Measurements from ENCODE around the gene ETV1. TPM values are rescaled to one million over a fixed set of nuclear protein-coding genes. Genes with fewer than 3 reads are reported as not detected.
A peak's percentile ranks its signal among the peaks of the same experiment; 100 is the strongest.

The ETV1 gene
- total and polyA plus RNA-seq, 9 of the 15 experiments (the other 6 are each of a cell fraction or from before 2014, with no cell fraction given): 7.2 to 27.4 (median 14.0) TPM

DNA sequence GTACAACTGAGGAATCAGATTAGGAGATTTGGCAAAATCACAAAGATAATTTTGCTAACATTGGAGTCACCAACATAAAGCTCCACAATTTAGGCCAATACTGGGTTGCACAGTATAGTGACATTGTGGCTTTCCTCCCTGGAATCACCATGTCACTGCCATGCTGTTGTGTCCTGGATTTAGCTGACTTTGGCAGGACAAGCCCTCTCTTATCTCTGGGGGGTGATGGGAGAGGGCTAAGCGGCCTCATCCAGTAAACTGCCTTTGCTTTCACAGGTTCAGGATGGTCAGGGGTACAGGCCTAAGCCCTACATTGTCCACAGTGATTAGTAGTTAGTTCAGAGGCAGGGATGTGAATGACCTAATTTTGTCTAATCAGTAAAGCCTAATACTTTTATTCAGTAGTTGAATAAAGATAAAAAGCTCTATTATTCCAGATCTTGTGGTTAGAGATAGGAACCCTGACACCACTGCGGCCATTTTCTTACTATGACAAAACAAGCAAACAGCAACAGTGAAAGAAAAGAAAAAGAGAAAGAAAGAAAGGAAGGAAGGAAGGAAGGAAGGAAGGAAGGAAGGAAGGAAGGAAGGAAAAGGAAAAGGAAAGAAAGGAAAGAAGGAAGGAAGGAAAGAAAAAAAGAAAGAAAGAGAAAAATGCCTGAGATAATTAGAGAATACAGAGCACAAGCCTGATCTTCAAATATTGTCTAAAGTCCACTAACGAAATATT is 140.1 kb downstream of the ETV1 start (continued):
- TF ChIP-seq PATZ1 (CRISPR knock-in tag; IDR thresholded peaks at IDR 0.05; ENCODE audit: borderline replicate concordance): no peak
- TF ChIP-seq MYC (IDR thresholded peaks at IDR 0.05; ENCODE audit: low read depth, low read length): no peak
- 0 out of 2 replicates have a peak, but pooled peaks have one; percentile 44 for TF ChIP-seq MYC (CRISPR knock-in tag; IDR thresholded peaks at IDR 0.05; ENCODE audit: borderline replicate concordance, low read depth)
- TF ChIP-seq PML (IDR thresholded peaks at IDR 0.05; ENCODE audit: low read length): no peak
- no peak for TF ChIP-seq ZFP30 (CRISPR knock-in tag; IDR thresholded peaks at IDR 0.05; ENCODE audit: borderline replicate concordance)
- TF ChIP-seq UBTF (IDR thresholded peaks at IDR 0.05; ENCODE audit: borderline replicate concordance in 1 of 2, low read depth in 2 of 2, low read length in 2 of 2): no peak
- peak; percentile 39; the same call in 1 of the 2 replicates for TF ChIP-seq POLR2H (tag; IDR thresholded peaks at IDR 0.05; ENCODE audit: low read depth)
- no peak for TF ChIP-seq KAT7 (CRISPR knock-in tag; IDR thresholded peaks at IDR 0.05; ENCODE audit: borderline replicate concordance)
- no peak for TF ChIP-seq ZNF444 (CRISPR knock-in tag; IDR thresholded peaks at IDR 0.05)
- TF ChIP-seq BRD4 (IDR thresholded peaks at IDR 0.05): 0 out of 2 replicates have a peak, but pooled peaks have one; percentile 42
- TF ChIP-seq CHD1 (IDR thresholded peaks at IDR 0.05; ENCODE audit: low read length): no peak
- TF ChIP-seq, protein P1, sequence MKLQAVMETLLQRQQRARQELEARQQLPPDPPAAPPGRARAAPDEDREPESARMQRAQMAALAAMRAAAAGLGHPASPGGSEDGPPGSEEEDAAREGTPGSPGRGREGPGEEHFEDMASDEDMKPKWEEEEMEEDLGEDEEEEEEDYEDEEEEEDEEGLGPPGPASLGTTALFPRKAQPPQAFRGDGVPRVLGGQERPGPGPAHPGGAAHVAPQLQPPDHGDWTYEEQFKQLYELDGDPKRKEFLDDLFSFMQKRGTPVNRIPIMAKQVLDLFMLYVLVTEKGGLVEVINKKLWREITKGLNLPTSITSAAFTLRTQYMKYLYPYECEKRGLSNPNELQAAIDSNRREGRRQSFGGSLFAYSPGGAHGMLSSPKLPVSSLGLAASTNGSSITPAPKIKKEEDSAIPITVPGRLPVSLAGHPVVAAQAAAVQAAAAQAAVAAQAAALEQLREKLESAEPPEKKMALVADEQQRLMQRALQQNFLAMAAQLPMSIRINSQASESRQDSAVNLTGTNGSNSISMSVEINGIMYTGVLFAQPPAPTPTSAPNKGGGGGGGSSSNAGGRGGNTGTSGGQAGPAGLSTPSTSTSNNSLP (IDR thresholded peaks at IDR 0.05; ENCODE audit: borderline replicate concordance, low read depth, low read length): no peak
- TF ChIP-seq ZZZ3 (IDR thresholded peaks at IDR 0.05): no peak
- TF ChIP-seq SIX5 (IDR thresholded peaks at IDR 0.05; ENCODE audit: borderline replicate concordance in 1 of 2, insufficient read depth in 1 of 2, low read depth in 1 of 2, low read length in 2 of 2): no peak
- no peak for TF ChIP-seq ZNF551 (CRISPR knock-in tag; IDR thresholded peaks at IDR 0.05)
- no peak for TF ChIP-seq ZNF316 (IDR thresholded peaks at IDR 0.05)
- TF ChIP-seq LCOR (CRISPR knock-in tag; IDR thresholded peaks at IDR 0.05): no peak
- TF ChIP-seq E2F6 (IDR thresholded peaks at IDR 0.05; ENCODE audit: borderline replicate concordance in 1 of 2, extremely low read depth in 1 of 2, insufficient read depth in 1 of 2, insufficient read length in 1 of 2, low read depth in 1 of 2, low read length in 1 of 2, poor library complexity in 1 of 2, severe bottlenecking in 1 of 2): no peak
- no peak for TF ChIP-seq MTA1 (IDR thresholded peaks at IDR 0.05; ENCODE audit: borderline replicate concordance)
